ENCODE data around the gene LHFPL2.

DNA sequence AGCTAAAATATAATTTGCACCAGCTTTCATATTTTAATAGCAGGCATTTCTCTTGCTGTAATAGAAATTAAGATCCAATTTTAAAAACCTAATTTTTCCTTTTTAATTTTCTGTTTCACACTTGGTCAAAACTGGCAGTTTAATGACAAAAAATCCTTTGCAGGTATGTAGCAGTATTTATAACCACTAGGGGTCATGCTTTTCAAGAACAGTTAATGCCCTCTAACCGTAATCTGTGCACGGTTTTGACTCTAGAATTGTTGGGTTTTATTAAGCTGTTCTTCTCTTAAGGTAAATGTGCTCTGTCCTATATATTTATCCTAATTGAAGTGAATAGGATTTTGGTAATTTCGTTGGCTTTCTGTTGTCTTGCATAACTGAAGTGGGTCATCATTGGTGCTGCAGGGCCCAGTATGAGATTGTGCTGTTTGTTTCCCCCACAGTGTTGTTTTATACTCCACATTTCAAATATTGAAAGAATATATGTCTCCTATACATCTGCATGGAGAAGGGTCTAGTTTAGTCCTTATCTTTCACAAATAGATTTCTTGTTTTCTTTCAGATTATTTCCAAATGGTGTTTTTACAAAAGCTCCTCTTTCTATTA is 180.7 kb downstream of the LHFPL2 start:
- TF ChIP-seq, protein P1, sequence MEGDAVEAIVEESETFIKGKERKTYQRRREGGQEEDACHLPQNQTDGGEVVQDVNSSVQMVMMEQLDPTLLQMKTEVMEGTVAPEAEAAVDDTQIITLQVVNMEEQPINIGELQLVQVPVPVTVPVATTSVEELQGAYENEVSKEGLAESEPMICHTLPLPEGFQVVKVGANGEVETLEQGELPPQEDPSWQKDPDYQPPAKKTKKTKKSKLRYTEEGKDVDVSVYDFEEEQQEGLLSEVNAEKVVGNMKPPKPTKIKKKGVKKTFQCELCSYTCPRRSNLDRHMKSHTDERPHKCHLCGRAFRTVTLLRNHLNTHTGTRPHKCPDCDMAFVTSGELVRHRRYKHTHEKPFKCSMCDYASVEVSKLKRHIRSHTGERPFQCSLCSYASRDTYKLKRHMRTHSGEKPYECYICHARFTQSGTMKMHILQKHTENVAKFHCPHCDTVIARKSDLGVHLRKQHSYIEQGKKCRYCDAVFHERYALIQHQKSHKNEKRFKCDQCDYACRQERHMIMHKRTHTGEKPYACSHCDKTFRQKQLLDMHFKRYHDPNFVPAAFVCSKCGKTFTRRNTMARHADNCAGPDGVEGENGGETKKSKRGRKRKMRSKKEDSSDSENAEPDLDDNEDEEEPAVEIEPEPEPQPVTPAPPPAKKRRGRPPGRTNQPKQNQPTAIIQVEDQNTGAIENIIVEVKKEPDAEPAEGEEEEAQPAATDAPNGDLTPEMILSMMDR (IDR thresholded peaks at IDR 0.05): peak; percentile 62 to 81 (median 64)
- TF ChIP-seq POLR2A (IDR thresholded peaks at IDR 0.05): no peak

All from testis (tissue), 2 donors.